Endothelial cell of umbilical vein (primary cell): ENCODE results near the gene NDUFAF7. TPM values are rescaled to one million over a fixed set of nuclear protein-coding genes. Genes with fewer than 3 reads are reported as not detected.

Experiments
- BruUV-seq: library from RNA; stranded (reverse); fragments of 400-500 nt; replicated peaks from 2 replicates; lab custom pipeline; 2021; lab: Mats Ljungman, UMichigan
- CTCF ChIA-PET: fragments of 300-600, 350-600 bp; sonication (Branson Sonifier 250); formaldehyde crosslinking; loops from one replicate; lab custom pipeline; 2021; ENCODE audit warnings: antibody characterized with exemption, inconsistent platforms; lab: Charles Lee
- POLR2A ChIA-PET: fragments of 300-600, 350-600 bp; sonication (Branson Sonifier 250); formaldehyde crosslinking; loops from one replicate; lab custom pipeline; 2021; ENCODE audit warnings: antibody characterized with exemption, inconsistent platforms; lab: Charles Lee
- DNase-seq: peaks from one replicate; pipeline ENCODE4 v3.0.0-alpha.2; 2011; ENCODE audit warnings: low read depth, low spot score
- FAIRE-seq: peaks from 2 replicates; lab custom pipeline; 2011; peaks lifted over from hg19 to GRCh38; lab: Jason Lieb, UNC
- H2AFZ ChIP-seq: 2 replicates; pipeline ENCODE4 v1.6.0; 2012; ENCODE audit warnings: low read depth, low read length, control low read depth, inconsistent platforms
- H3K27ac ChIP-seq: 2 replicates; pipeline ENCODE4 v1.5.1; 2011; ENCODE audit warnings: low read depth, mild to moderate bottlenecking, control low read depth, low read length, moderate library complexity; ENCODE audit not compliant: insufficient read depth
- H3K27me3 ChIP-seq, 2 experiments: 2 replicates each; pipeline versions ENCODE4 v1.6.0 to v1.6.1; 2011; ENCODE audit warnings: low read length in 2 of 2, mixed read lengths in 1 of 2; ENCODE audit not compliant: control insufficient read depth in 2 of 2, insufficient read depth in 2 of 2
- H3K36me3 ChIP-seq, 2 experiments: 2 replicates in 1 of 2; 3 replicates in 1 of 2; pipeline ENCODE4 v1.5.1; 2011; ENCODE audit warnings: low read length in 2 of 2, mild to moderate bottlenecking in 1 of 2, moderate library complexity in 1 of 2; ENCODE audit not compliant: control insufficient read depth in 2 of 2, insufficient read depth in 2 of 2; ENCODE audit errors: extremely low read depth in 1 of 2
- H3K4me1 ChIP-seq: 3 replicates; pipeline ENCODE4 v1.5.1; 2011; ENCODE audit warnings: mild to moderate bottlenecking, low read length; ENCODE audit not compliant: control insufficient read depth, insufficient read depth; ENCODE audit errors: extremely low read depth
- H3K4me2 ChIP-seq: 2 replicates; pipeline ENCODE4 v1.6.1; 2011; ENCODE audit warnings: low read length, control low read depth, mixed read lengths; ENCODE audit not compliant: insufficient read depth
- H3K4me3 ChIP-seq, 3 experiments: fragments of 200-600 bp in 1 of 3; sonication (generic), shearing (Covaris generic) in 1 of 3; replicated peaks in 1 of 3; 2 replicates each; pipeline ENCODE4 v1.5.1; 2011 to 2016; ENCODE audit warnings: control low read depth in 3 of 3, low read length in 3 of 3, mild to moderate bottlenecking in 2 of 3, inconsistent platforms in 1 of 3, low read depth in 1 of 3, moderate library complexity in 1 of 3; ENCODE audit not compliant: insufficient read depth in 1 of 3
- H3K79me2 ChIP-seq: 2 replicates; pipeline ENCODE4 v1.6.0; 2012; ENCODE audit warnings: low read length, inconsistent platforms; ENCODE audit not compliant: control insufficient read depth, insufficient read depth
- H3K9ac ChIP-seq: replicated peaks from 2 replicates; pipeline ENCODE3; 2011; ENCODE audit warnings: low read length, control low read depth; ENCODE audit not compliant: insufficient read depth; ENCODE audit errors: extremely low read depth
- H3K9me1 ChIP-seq: replicated peaks from 3 replicates; pipeline ENCODE4 v1.6.0; 2011; ENCODE audit warnings: mild to moderate bottlenecking, low read length; ENCODE audit not compliant: control insufficient read depth, insufficient read depth; ENCODE audit errors: extremely low read depth
- H3K9me3 ChIP-seq: replicated peaks from 2 replicates; pipeline ENCODE4 v1.5.1; 2012; ENCODE audit warnings: low read length, inconsistent platforms; ENCODE audit not compliant: control insufficient read depth, insufficient read depth
- H4K20me1 ChIP-seq: replicated peaks from 2 replicates; pipeline ENCODE3; 2011; ENCODE audit warnings: mild to moderate bottlenecking, low read length; ENCODE audit not compliant: control insufficient read depth, insufficient read depth; ENCODE audit errors: extremely low read depth
- EZH2 ChIP-seq: IDR thresholded peaks from 2 replicates; pipeline ENCODE4 v1.6.1; 2012; ENCODE audit warnings: borderline replicate concordance, low read depth, mild to moderate bottlenecking, moderate library complexity, low read length, inconsistent platforms; ENCODE audit not compliant: severe bottlenecking
- FOS ChIP-seq: IDR thresholded peaks from 2 replicates; pipeline ENCODE4 v1.6.1; 2011; ENCODE audit warnings: mild to moderate bottlenecking, low read length, moderate library complexity, borderline replicate concordance; ENCODE audit not compliant: insufficient read depth
- GATA2 ChIP-seq: IDR thresholded peaks from 2 replicates; pipeline ENCODE4 v1.7.0; 2011; ENCODE audit warnings: low read depth, mild to moderate bottlenecking, moderate library complexity, mixed read lengths, low read length; ENCODE audit not compliant: insufficient read length, insufficient read depth
- JUN ChIP-seq: IDR thresholded peaks from 2 replicates; pipeline ENCODE4 v1.6.1; 2011; ENCODE audit warnings: borderline replicate concordance, low read depth; ENCODE audit not compliant: insufficient read length, insufficient read depth
- MYC ChIP-seq: IDR thresholded peaks from one replicate; pipeline ENCODE4 v1.6.1; 2011; ENCODE audit warnings: mild to moderate bottlenecking, low read depth, low read length
- POLR2A ChIP-seq: IDR thresholded peaks from 2 replicates; pipeline ENCODE4 v1.6.1; 2012; ENCODE audit warnings: low read depth, mild to moderate bottlenecking, control low read depth, low read length
- POLR2AphosphoS5 ChIP-seq: IDR thresholded peaks from 2 replicates; pipeline ENCODE4 v1.6.1; 2012; ENCODE audit warnings: low read depth, mild to moderate bottlenecking, control low read depth, low read length, moderate library complexity; ENCODE audit not compliant: insufficient read depth
- dilution Hi-C: fragments of 300-500 bp; cut with MboI; formaldehyde crosslinking; loops from one replicate; pipeline ENCODE4 v1.15.0; 2019; ENCODE audit warnings: low sequenced_read_pairs; ENCODE audit not compliant: extremely low pct_ligation_motif_present
- intact Hi-C: fragments of 100-400 bp; cut with micrococcal nuclease; formaldehyde crosslinking; loops from one replicate; pipeline ENCODE4 v1.10.0; 2022
- polyA plus RNA-seq, 4 experiments: library from polyadenylated mRNA; depleted of rRNA in 3 of 4; stranded (reverse) in 3 of 4; unstranded in 1 of 4; fragments of >200 nt; gene quantifications; 2 replicates each; pipeline versions ENCODE4 v1.2.1 to v1.2.3, GENCODE V29; 2011 to 2012; ENCODE audit warnings: missing spikeins in 1 of 4
- total RNA-seq: library from RNA; stranded (reverse); gene quantifications from 2 replicates; pipeline ENCODE4 v1.2.3, GENCODE V29; 2021
- TF ChIP-seq, protein P1 (sequence below): IDR thresholded peaks from 2 replicates; pipeline ENCODE4 v1.6.1; 2011; ENCODE audit not compliant: insufficient read depth, insufficient read length
- TF ChIP-seq, protein P2 (sequence below), 2 donors: IDR thresholded peaks; 1 replicate in 1 of 2; 2 replicates in 1 of 2; pipeline ENCODE4 v1.5.1; 2011; ENCODE audit warnings: low read length in 2 of 2, mild to moderate bottlenecking in 2 of 2, moderate library complexity in 2 of 2, control low read depth in 1 of 2, inconsistent platforms in 1 of 2, low read depth in 1 of 2; ENCODE audit not compliant: insufficient read depth in 1 of 2; ENCODE audit errors: extremely low read depth in 1 of 2

The NDUFAF7 gene
- total and polyA plus RNA-seq, 2 donors (not counting 3 experiments of a cell fraction or from before 2014, with no cell fraction given): 11.6 to 23.4 TPM

DNA sequence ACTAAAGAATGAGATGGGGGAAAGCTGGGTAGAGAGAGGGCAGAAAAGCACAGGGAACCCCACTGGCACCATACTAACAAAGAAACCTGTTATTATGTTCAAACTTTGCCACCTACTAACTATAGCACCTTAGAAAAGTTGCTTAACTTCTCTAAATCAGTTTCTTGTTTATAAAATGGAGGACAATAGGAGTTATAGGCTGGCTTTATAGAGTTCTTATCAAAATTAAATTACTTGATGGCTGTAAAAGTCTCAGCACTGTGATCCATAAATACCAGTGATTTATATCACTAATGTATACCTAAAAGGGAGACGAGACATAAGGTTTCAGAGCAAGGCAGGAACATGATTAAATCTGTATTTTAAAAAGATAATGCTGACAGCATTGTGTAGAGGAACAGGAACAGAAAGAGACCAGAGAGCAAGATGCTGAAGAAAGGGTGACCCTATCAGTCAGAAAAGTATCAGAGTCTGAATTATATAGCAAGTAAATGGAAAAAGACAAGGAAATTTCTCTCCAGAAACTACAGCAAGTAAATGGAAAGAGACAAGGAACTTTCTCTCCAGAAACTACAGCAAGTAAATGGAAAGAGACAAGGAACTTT is 64.1 kb downstream of the NDUFAF7 start:
- intact Hi-C loops: no loop called here
- POLR2A ChIA-PET: no interaction called here
- H3K4me1 ChIP-seq: no peaks in the 10 kb centered on the region
- no peaks in the 10 kb centered on the region for H3K9me1 ChIP-seq
- H3K9ac ChIP-seq: no peak overlapping the region
- dilution Hi-C loops: no loop called here
- CTCF ChIA-PET: no interaction called here
- no TSS peak for BruUV-seq
- H3K4me3 ChIP-seq: no peak overlapping the region
- no peaks in the 10 kb centered on the region for H4K20me1 ChIP-seq
- FAIRE-seq (no peak), DNase-seq (no peak)
- H3K36me3 ChIP-seq: peaks cover 2 to 3% of the 10 kb centered on the region in 2 experiments
- no peak for TF ChIP-seq FOS
- TF ChIP-seq MYC: no peak
- TF ChIP-seq, protein P1, sequence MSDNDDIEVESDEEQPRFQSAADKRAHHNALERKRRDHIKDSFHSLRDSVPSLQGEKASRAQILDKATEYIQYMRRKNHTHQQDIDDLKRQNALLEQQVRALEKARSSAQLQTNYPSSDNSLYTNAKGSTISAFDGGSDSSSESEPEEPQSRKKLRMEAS: no peak
- TF ChIP-seq POLR2A: no peak
- no peak for TF ChIP-seq POLR2AphosphoS5
- TF ChIP-seq, protein P2, sequence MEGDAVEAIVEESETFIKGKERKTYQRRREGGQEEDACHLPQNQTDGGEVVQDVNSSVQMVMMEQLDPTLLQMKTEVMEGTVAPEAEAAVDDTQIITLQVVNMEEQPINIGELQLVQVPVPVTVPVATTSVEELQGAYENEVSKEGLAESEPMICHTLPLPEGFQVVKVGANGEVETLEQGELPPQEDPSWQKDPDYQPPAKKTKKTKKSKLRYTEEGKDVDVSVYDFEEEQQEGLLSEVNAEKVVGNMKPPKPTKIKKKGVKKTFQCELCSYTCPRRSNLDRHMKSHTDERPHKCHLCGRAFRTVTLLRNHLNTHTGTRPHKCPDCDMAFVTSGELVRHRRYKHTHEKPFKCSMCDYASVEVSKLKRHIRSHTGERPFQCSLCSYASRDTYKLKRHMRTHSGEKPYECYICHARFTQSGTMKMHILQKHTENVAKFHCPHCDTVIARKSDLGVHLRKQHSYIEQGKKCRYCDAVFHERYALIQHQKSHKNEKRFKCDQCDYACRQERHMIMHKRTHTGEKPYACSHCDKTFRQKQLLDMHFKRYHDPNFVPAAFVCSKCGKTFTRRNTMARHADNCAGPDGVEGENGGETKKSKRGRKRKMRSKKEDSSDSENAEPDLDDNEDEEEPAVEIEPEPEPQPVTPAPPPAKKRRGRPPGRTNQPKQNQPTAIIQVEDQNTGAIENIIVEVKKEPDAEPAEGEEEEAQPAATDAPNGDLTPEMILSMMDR (IDR thresholded peaks at IDR 0.05; ENCODE audit: extremely low read depth in 1 of 2, insufficient read depth in 1 of 2, low read depth in 1 of 2, low read length in 2 of 2): no peak
- no peak for TF ChIP-seq JUN
- no peak for TF ChIP-seq EZH2
- TF ChIP-seq GATA2: no peak
- H3K27ac ChIP-seq: no peak overlapping the region
- H3K9me3 ChIP-seq: no peaks in the 10 kb centered on the region
- H3K4me2 ChIP-seq: no peak overlapping the region
- H3K27me3 ChIP-seq: no peaks in the 10 kb centered on the region
- H2AFZ ChIP-seq: no peak overlapping the region
- H3K79me2 ChIP-seq: peaks cover 57% of the 10 kb centered on the region
